ENCODE data around the gene PRDX2. TPM values are rescaled to one million over a fixed set of nuclear protein-coding genes. Genes with fewer than 3 reads are reported as not detected.

Gene PRDX2
- total and polyA plus RNA-seq, 2 experiments from 2014 or later: 346 to 465 TPM

GRCh38 chr19:12790628-12791344, 10.8 kb downstream of the PRDX2 start:
- Histone ChIP-seq H3K36me3 (ENCODE audit: insufficient read depth) (no peaks in the 10 kb centered on the region), H3K79me2 (replicated peaks; ENCODE audit: insufficient read depth) (no peaks in the 10 kb centered on the region), H3K27ac (ENCODE audit: low read depth) (no peak overlapping the region), H3F3A (replicated peaks; ENCODE audit: low read depth) (peaks cover 29% of the 10 kb centered on the region; the same call in 1 of the 2 replicates), H3K4me1 (ENCODE audit: insufficient read depth) (peaks cover 37% of the 10 kb centered on the region), H3K4me3 (peak overlapping the region; percentile 83), H3K9me2 (ENCODE audit: insufficient read depth) (no peaks in the 10 kb centered on the region), H4K20me1 (replicated peaks; ENCODE audit: insufficient read depth) (no peaks in the 10 kb centered on the region), H3K27me3 (ENCODE audit: insufficient read depth) (peaks cover 27% of the 10 kb centered on the region), H3K4me2 (peak overlapping the region; percentile 96), H2AFZ (peak overlapping the region; percentile 78)
- Mint-ChIP-seq H3K9me3 (peaks cover 3% of the 10 kb centered on the region; the same call in 2 of the 3 replicates), H3K4me1 (peaks cover 29% of the 10 kb centered on the region), H3K27ac (no peak overlapping the region), H3K36me3 (ENCODE audit: low read depth) (peaks cover 3% of the 10 kb centered on the region; the same call in 1 of the 3 replicates), H3K4me3 (peak overlapping the region; percentile 85), H3K27me3 (ENCODE audit: insufficient read depth, low read depth, poor library complexity) (peaks cover 46% of the 10 kb centered on the region)
- DNase-seq (ENCODE audit: low spot score) (no peak), ATAC-seq (no peak)
- TF ChIP-seq ZNF331 (CRISPR knock-in tag; IDR thresholded peaks at IDR 0.05; ENCODE audit: low read depth): no peak
- TF ChIP-seq, protein P1, sequence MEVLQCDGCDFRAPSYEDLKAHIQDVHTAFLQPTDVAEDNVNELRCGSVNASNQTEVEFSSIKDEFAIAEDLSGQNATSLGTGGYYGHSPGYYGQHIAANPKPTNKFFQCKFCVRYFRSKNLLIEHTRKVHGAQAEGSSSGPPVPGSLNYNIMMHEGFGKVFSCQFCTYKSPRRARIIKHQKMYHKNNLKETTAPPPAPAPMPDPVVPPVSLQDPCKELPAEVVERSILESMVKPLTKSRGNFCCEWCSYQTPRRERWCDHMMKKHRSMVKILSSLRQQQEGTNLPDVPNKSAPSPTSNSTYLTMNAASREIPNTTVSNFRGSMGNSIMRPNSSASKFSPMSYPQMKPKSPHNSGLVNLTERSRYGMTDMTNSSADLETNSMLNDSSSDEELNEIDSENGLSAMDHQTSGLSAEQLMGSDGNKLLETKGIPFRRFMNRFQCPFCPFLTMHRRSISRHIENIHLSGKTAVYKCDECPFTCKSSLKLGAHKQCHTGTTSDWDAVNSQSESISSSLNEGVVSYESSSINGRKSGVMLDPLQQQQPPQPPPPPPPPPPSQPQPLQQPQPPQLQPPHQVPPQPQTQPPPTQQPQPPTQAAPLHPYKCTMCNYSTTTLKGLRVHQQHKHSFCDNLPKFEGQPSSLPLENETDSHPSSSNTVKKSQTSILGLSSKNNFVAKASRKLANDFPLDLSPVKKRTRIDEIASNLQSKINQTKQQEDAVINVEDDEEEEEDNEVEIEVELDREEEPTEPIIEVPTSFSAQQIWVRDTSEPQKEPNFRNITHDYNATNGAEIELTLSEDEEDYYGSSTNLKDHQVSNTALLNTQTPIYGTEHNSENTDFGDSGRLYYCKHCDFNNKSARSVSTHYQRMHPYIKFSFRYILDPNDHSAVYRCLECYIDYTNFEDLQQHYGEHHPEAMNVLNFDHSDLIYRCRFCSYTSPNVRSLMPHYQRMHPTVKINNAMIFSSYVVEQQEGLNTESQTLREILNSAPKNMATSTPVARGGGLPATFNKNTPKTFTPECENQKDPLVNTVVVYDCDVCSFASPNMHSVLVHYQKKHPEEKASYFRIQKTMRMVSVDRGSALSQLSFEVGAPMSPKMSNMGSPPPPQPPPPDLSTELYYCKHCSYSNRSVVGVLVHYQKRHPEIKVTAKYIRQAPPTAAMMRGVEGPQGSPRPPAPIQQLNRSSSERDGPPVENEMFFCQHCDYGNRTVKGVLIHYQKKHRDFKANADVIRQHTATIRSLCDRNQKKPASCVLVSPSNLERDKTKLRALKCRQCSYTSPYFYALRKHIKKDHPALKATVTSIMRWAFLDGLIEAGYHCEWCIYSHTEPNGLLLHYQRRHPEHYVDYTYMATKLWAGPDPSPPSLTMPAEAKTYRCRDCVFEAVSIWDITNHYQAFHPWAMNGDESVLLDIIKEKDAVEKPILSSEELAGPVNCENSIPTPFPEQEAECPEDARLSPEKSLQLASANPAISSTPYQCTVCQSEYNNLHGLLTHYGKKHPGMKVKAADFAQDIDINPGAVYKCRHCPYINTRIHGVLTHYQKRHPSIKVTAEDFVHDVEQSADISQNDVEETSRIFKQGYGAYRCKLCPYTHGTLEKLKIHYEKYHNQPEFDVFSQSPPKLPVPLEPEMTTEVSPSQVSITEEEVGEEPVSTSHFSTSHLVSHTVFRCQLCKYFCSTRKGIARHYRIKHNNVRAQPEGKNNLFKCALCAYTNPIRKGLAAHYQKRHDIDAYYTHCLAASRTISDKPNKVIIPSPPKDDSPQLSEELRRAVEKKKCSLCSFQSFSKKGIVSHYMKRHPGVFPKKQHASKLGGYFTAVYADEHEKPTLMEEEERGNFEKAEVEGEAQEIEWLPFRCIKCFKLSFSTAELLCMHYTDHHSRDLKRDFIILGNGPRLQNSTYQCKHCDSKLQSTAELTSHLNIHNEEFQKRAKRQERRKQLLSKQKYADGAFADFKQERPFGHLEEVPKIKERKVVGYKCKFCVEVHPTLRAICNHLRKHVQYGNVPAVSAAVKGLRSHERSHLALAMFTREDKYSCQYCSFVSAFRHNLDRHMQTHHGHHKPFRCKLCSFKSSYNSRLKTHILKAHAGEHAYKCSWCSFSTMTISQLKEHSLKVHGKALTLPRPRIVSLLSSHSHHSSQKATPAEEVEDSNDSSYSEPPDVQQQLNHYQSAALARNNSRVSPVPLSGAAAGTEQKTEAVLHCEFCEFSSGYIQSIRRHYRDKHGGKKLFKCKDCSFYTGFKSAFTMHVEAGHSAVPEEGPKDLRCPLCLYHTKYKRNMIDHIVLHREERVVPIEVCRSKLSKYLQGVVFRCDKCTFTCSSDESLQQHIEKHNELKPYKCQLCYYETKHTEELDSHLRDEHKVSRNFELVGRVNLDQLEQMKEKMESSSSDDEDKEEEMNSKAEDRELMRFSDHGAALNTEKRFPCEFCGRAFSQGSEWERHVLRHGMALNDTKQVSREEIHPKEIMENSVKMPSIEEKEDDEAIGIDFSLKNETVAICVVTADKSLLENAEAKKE (CRISPR knock-in tag; IDR thresholded peaks at IDR 0.05): no peak
- TF ChIP-seq ZNF114 (CRISPR knock-in tag; IDR thresholded peaks at IDR 0.05): no peak
- TF ChIP-seq, protein P2, sequence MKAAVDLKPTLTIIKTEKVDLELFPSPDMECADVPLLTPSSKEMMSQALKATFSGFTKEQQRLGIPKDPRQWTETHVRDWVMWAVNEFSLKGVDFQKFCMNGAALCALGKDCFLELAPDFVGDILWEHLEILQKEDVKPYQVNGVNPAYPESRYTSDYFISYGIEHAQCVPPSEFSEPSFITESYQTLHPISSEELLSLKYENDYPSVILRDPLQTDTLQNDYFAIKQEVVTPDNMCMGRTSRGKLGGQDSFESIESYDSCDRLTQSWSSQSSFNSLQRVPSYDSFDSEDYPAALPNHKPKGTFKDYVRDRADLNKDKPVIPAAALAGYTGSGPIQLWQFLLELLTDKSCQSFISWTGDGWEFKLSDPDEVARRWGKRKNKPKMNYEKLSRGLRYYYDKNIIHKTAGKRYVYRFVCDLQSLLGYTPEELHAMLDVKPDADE (IDR thresholded peaks at IDR 0.05): no peak
- no peak for TF ChIP-seq EZH2phosphoT487 (IDR thresholded peaks at IDR 0.05; ENCODE audit: unreplicated experiment)
- TF ChIP-seq, protein P3, sequence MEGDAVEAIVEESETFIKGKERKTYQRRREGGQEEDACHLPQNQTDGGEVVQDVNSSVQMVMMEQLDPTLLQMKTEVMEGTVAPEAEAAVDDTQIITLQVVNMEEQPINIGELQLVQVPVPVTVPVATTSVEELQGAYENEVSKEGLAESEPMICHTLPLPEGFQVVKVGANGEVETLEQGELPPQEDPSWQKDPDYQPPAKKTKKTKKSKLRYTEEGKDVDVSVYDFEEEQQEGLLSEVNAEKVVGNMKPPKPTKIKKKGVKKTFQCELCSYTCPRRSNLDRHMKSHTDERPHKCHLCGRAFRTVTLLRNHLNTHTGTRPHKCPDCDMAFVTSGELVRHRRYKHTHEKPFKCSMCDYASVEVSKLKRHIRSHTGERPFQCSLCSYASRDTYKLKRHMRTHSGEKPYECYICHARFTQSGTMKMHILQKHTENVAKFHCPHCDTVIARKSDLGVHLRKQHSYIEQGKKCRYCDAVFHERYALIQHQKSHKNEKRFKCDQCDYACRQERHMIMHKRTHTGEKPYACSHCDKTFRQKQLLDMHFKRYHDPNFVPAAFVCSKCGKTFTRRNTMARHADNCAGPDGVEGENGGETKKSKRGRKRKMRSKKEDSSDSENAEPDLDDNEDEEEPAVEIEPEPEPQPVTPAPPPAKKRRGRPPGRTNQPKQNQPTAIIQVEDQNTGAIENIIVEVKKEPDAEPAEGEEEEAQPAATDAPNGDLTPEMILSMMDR (conservative IDR thresholded peaks at IDR 0.05; ENCODE audit: low read depth in 2 of 2): no peak
- TF ChIP-seq POLR2AphosphoS5 (IDR thresholded peaks at IDR 0.05; ENCODE audit: low read depth): no peak
- no peak for TF ChIP-seq CREB1 (CRISPR knock-in tag; IDR thresholded peaks at IDR 0.05; ENCODE audit: low read depth)
- no peak for TF ChIP-seq JUNB (IDR thresholded peaks at IDR 0.05; ENCODE audit: unreplicated experiment)
- no peak for TF ChIP-seq EZH2 (IDR thresholded peaks at IDR 0.05; ENCODE audit: low read depth, unreplicated experiment)
- TF ChIP-seq, protein P4, sequence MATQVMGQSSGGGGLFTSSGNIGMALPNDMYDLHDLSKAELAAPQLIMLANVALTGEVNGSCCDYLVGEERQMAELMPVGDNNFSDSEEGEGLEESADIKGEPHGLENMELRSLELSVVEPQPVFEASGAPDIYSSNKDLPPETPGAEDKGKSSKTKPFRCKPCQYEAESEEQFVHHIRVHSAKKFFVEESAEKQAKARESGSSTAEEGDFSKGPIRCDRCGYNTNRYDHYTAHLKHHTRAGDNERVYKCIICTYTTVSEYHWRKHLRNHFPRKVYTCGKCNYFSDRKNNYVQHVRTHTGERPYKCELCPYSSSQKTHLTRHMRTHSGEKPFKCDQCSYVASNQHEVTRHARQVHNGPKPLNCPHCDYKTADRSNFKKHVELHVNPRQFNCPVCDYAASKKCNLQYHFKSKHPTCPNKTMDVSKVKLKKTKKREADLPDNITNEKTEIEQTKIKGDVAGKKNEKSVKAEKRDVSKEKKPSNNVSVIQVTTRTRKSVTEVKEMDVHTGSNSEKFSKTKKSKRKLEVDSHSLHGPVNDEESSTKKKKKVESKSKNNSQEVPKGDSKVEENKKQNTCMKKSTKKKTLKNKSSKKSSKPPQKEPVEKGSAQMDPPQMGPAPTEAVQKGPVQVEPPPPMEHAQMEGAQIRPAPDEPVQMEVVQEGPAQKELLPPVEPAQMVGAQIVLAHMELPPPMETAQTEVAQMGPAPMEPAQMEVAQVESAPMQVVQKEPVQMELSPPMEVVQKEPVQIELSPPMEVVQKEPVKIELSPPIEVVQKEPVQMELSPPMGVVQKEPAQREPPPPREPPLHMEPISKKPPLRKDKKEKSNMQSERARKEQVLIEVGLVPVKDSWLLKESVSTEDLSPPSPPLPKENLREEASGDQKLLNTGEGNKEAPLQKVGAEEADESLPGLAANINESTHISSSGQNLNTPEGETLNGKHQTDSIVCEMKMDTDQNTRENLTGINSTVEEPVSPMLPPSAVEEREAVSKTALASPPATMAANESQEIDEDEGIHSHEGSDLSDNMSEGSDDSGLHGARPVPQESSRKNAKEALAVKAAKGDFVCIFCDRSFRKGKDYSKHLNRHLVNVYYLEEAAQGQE (IDR thresholded peaks at IDR 0.05; ENCODE audit: unreplicated experiment): no peak
- no peak for TF ChIP-seq NANOG (IDR thresholded peaks at IDR 0.05; ENCODE audit: borderline replicate concordance)
- no peak for TF ChIP-seq STAT1 (IDR thresholded peaks at IDR 0.05; ENCODE audit: unreplicated experiment)
